CD4-positive, alpha-beta T cell treated with Interleukin-6 for 4 hours (primary cell): Measurements from ENCODE around the gene SETDB2.

Source experiments
- DNase-seq: peaks from one replicate; pipeline ENCODE4 v3.0.0-alpha.2; 2020; ENCODE audit warnings: mixed read lengths

SETDB2 gene

GRCh38 chr13:49429121-49429520 is 15.0 kb upstream of the SETDB2 start:
- DNase-seq = no peak

- no peak for DNase-seq
Observed at GRCh38 chr13:49435992-49436391, 8.1 kb upstream of the SETDB2 start.

GRCh38 chr13:49436890-49437289 is 7.2 kb upstream of the SETDB2 start:
- no peak for DNase-seq

- DNase-seq = no peak
Observed at GRCh38 chr13:49437705-49438104, 6.4 kb upstream of the SETDB2 start.

GRCh38 chr13:49439609-49440008 is 4.5 kb upstream of the SETDB2 start:
- DNase-seq = no peak

- no peak for DNase-seq
Observed at GRCh38 chr13:49441312-49441711, 2.8 kb upstream of the SETDB2 start.

- no peak for DNase-seq
Observed at GRCh38 chr13:49441846-49442245, 2.2 kb upstream of the SETDB2 start.

GRCh38 chr13:49443357-49443703 is 744 bp upstream of the SETDB2 start:
- no peak for DNase-seq

GRCh38 chr13:49444524-49445395 is 686 bp downstream of the SETDB2 start:
- DNase-seq = peak; percentile 43

- DNase-seq = no peak
Observed at GRCh38 chr13:49446473-49446872, 2.4 kb downstream of the SETDB2 start.

GRCh38 chr13:49448753-49449152 is 4.7 kb downstream of the SETDB2 start:
- DNase-seq = no peak

GRCh38 chr13:49450105-49450819 is 6.2 kb downstream of the SETDB2 start:
- no peak for DNase-seq

- DNase-seq = no peak
Observed at GRCh38 chr13:49452725-49453457, 8.8 kb downstream of the SETDB2 start.

GRCh38 chr13:49453465-49453864 is 9.4 kb downstream of the SETDB2 start:
- no peak for DNase-seq

GRCh38 chr13:49454388-49455006 is 10.4 kb downstream of the SETDB2 start:
- no peak for DNase-seq

GRCh38 chr13:49455007-49455398 is 10.9 kb downstream of the SETDB2 start:
- no peak for DNase-seq

- no peak for DNase-seq
Observed at GRCh38 chr13:49456156-49456555, 12.1 kb downstream of the SETDB2 start.

GRCh38 chr13:49457221-49457620 is 13.1 kb downstream of the SETDB2 start:
- no peak for DNase-seq

GRCh38 chr13:49459580-49459979 is 15.5 kb downstream of the SETDB2 start:
- no peak for DNase-seq

GRCh38 chr13:49464085-49464484 is 20.0 kb downstream of the SETDB2 start:
- DNase-seq = no peak

- no peak for DNase-seq
Observed at GRCh38 chr13:49464621-49465325, 20.7 kb downstream of the SETDB2 start.

- no peak for DNase-seq
Observed at GRCh38 chr13:49466292-49466838, 22.3 kb downstream of the SETDB2 start.
